Superior temporal gyrus (tissue), 1 donor: ENCODE results near the gene CA12.
"Not testable (repeated sequence)": the region's sequence is repeated elsewhere in the genome, so short reads cannot be mapped to it uniquely, and the experiment has no call there.

Experiments
- DNase-seq: peaks from one replicate; pipeline ENCODE4 v3.0.0-alpha.2; 2016; ENCODE audit errors: extremely low spot score

Gene CA12

DNA sequence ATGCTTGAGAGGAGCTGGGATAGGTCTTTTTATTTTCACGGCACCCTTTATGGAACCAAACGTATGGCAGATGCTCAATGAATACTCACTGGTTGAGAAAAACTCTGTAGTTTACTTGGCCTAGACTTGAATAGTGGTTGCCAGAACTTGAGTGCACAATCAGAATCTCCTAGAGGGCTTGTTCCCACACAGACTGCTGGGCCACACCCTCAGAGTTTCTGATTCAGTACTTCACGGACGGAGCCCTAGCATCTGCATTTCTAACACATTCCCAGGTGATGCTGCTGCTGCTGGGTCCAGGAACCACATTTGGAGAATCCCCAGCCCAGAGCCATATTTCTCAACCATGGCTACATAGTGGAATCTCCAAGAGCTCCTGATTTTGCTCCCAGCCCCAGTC is 24.6 kb downstream of the CA12 start:
- DNase-seq = no peak

DNA sequence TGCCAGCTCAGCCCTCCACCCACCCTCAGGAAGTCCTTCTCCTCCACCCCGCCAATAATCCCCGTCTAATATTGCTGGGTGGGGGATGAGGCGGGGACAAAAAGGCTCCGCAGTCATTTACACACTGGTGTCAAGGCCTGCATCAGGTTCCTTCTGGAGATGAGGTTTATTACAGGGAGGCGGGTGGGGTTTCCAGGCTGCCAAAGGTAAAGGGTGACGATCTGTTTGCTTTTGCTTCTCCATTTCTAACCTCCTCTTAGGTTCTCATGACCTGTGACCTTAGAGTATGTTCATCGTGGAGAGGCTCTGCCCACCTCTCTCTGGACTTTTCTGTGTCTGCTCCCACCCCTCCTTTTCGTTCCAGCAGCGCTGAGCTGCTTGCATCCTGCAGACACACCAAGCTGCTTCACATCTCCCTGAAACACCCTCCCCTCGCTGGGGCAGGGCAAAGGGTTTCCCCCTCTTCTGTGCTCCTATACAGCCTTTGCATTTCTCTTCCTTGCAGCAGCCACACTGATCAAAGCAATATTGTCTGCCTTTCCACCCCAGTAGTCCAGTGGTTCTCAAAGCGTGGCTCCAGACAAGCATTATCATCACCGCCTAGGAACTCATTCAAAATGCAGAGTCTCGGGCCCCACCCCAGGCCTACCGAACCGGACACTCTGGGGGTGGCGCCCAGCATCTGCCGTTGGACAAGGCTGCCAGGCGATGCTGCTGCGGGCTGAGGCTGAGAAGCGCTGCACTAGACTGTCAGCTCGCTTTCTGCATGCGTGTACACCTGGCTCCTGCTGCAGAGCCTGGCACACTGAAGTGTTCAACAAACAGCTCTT is 26.6 kb downstream of the CA12 start:
- no peak for DNase-seq

DNA sequence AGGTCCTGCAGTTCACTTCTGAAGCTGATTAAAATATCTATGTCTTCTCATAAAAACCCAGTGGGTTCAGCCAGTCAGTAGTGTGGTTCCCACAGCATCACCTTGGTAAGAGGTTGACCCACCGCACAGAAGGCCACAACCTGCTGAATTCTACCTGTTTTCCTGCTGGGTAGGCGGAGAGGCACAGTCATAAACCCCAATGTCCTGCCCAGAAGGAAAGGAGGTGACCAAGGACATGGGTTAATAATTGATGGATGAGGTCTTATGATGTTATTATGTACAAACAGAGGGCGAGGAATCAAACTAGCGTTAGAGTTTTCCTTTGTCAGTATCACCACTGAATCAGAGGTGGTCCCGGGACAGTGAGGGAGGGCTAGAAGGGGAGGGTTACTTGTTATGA is 27.8 kb downstream of the CA12 start:
- DNase-seq = no peak

DNA sequence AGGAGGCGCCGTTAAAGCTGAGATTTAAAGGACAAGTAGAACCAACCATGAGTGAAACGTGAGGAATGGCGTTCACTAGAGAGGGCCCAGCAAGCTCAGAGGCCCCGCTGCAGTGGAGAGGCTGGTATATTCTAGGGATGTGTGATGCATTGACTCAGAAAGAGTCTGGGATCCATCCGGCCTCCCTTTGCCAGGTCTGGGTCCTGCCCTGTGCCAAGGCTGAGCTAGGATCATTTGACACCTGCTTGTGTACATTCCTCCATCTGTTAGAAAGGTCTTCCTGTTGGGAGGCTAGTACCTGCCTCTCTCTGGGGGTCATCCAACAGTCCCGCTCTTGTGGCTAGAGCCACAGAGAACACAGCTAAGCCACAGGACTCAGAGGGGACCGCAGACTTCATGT is 28.4 kb downstream of the CA12 start:
- no peak for DNase-seq

DNA sequence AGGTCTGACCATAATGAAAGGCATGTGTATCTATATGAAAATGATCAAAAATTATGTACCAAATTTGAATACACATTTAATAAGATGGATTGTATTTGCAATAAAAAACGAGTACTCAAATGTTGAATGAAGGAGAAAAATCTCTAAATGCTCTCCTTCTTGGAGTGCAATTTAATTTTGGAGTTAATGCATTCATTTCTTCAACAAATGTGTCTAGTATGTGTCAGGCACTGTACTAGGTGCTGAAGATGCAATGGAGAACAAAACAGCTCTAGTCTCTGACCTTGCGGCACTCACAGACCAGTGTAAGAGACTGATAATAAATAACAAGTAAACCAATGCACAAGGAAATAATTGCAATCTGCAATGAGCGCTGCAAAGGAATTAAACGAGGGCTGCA is 28.8 kb downstream of the CA12 start:
- no peak for DNase-seq

DNA sequence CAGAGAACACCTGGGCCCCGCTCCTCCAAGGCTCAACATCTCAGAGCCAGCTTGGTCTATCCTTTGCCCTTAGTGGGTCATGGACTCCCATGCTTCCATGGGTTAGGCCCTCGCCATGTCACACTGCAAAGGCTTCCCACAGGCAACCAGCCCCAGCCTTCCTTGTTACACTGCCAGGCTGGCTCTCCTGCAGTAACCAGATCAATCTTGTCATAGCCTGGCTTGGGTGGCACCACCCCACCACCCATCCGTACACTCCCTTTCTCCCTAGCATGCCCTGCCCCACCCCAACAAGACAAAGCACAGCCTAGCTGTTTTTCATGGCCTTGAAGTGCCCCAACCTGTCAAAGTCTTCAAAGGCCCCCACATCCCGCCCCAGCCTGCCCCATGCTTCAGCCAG is 30.5 kb downstream of the CA12 start:
- DNase-seq = no peak

DNA sequence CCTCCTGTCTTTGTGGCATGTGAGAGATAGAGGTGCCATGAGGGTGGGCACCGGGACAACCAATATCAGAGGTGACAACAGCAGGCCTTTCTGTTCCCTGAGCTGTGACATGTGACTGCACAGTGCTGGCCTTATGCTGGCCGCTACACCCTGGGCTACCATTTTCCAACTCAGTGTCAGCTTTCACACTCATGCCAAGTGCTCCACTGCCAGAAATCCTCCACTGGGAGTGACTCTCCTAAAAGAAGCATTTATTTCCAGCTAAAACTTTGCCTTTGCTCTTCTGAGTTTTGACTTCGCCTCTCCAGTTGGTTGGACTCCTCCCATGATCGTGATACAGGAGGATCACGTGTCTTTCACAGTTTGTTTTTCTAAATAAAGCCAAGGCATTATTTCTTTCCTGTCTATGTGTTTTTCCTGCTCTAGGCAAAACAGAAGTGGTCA is 31.4 kb downstream of the CA12 start:
- no peak for DNase-seq

DNA sequence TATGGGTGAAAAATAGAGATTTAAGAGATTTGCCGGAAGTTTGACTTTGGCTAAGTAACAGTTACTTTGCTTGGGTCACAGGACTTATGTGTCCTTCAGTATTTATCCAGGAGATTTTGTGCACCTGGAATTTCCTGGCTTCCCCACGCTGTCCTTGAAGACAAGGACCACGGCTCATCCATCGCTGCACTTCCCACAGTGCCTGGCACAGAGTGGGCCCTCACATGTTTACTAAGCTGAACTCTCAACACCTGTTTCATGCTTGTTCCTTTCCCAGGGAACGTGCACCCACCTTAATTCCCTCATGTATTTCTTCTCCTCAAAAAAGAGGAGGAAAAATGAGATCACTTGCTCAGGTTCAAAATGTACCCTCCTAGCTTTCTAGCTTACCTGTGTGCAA is 32.0 kb downstream of the CA12 start:
- no peak for DNase-seq

DNA sequence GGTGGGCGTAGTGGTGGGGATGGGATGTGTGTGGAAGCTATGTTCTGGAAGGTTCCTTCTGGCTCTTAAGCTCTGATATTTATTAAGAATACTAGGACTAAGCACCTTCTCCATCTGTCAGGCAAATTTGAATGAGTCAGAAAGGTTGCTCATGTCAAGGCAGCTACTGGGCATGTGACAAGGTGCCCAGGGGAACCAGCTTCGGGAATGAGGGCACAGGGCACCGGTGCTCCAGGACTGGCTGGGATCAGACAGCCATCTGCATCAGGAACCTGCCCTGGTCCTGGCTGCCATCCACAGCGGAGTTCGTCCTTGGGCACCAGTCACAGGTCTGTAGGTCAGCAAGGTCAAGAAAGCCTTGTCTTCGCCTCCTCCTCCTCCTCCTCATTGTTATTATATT is 32.5 kb downstream of the CA12 start:
- DNase-seq = no peak

DNA sequence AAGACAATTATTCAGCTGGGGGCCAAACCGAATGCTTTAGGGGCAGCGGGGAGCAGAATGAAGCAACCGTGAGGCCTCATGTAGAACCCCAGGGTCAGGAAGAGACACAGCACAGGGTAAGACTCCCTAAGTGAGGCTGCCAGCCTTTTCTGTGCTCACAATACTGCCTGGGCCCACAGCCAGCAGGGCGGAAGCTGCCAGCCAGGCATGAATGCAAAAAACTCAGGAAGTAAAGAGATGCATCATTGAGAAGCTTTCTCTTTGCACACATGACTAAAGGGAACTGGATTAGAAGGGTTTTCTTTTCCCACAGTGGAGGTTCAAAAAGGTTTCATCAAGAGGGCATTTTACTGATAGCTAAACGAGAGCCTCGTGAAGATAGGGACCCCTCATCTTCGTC is 33.3 kb downstream of the CA12 start:
- DNase-seq = peak; percentile 67

DNA sequence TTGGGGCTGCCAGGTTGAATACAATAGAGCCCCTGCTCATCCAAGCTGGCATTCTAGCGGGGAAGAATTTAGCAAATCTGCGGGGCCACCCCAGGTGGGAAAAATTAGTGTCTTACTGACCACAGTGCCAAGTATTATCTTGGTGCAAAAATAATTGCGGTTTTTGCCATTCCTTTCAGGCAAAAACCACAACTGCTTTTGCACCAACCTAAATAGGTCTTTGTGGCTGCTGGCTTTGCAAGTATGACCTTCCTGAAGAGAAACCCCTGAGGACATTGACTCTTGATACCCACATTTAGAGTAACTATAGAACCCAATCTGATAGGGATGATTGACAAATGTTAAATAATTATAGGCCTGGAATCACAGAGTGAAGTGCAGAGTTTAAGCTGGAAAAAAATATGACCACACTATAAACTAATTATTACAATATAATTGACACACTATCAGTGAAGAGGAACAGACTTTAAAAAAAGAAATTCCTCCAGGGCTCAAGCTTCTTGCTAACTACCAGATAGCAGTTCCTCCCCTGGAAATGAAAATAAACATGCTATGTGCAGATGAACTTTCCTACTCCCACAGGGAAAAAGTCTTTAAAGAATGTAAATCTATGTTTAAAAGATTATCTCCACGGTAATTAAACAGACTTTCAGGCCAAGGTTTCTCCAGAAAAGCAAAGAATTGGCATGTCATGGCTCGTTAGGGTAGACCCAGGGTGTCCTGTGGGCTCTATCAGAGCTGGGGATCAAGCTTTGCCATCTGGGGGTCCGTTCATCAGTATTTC is 34.4 kb downstream of the CA12 start:
- DNase-seq = no peak

DNA sequence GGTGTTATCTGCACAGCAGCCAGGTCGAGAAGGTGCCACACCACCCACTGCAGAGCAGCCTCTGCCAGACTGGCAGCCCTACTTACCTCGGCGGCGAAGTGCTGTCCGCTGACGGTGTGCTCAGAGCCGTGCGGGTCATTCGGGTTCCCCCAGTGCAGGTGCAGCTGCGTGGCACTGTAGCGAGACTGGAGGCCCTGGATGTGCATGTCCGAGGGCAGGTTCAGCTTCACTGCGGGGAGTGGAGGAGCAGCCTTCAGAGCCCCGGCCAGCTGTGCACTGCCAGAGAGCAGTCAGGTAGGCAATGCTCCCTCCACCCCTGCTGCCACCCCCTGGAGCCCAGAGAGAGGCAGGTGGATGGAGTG is 36.3 kb downstream of the CA12 start:
- DNase-seq = no peak

DNA sequence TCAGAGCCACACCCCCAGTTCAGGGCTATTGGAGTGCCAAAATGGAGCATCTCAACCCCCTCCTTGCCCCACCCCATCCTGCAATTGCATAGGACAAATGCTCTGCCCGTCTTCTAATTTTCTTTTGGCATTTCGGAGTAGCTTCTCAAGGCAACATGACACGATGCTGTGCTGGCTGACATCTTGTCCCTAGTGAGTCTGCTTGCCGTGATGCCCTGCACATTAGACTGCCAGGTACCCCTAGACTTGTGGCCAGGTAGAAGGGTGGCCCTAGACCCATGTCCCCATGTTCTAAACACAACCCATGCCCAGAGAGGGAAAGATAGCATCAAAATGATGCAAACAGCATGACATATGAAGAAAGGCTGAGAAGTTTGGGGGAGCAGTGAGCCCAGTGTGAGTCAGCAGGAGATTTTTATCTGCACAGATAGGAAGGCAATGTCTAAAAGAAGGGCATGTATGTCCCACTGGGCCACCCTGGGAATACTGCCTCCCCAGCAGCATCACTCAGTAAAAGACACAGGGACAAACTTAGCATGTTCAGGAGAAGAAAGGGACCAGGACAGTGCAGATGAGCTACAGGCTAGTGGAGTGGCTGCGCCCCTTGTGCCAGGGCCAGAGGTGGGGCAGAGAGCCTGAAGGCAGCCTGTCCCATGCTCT is 36.8 kb downstream of the CA12 start:
- no peak for DNase-seq

DNA sequence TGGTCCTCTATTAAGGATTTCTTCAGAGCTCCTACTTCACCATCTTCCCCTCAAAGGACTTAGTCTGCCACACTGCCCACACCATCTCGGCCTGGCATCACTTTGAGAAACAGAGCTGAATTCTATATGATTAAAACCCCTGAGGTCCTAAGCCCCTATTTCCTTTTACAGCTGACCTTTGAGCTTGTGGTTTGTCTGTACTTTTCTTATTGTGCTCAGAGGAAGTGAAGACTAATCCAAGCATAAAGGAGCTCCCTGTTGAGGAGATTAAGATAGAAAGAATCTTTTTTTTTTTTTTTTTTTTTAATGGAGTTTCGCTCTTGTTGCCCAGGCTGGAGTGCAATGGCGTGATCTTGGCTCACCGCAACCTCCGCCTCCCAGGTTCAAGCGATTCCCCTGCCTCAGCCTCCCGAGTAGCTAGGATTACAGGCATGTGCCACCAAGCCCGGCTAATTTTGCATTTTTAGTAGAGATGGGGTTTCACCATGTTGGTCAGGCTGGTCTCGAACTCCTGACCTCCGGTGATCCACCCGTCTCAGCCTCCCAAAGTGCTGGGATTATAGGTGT is 38.6 kb downstream of the CA12 start:
- DNase-seq = not testable (repeated sequence)

DNA sequence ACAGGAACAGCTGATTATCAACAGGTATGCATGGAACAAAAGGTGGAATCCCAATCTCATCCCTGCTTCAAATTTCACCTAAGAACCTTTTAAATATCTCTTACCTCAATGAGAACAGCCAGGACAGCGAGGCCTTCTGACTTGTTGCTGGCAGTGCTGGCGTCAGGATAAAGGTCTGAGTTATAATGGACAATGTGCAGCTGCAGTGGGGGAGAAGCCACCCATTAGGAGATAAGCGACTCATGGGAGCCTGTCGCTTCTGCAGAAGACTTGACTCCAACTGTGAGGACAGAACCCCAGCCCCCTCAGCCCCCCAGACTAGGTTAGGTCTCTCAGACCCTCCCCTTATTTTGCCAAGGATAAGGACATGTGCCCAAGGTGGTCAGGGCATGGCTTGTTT is 39.7 kb downstream of the CA12 start:
- no peak for DNase-seq

DNA sequence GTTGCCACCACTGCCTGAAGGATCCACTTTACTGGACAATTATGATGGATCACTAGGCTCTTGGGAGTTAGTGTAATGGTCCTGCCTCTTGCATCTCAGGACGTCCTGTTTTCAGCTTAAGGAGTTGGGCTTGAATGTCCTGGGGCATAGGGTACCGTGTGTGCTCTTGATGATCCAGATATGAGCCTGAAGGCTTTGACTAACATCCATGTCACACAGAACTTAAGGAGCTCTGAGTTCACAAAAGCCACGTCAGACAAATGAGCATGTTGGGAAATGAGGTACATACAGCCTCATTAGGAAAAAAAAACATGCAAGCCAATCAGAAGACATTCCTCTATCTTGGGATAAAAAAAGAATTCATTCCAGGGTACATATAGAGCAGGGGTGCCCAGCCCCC is 40.8 kb downstream of the CA12 start:
- DNase-seq = no peak

DNA sequence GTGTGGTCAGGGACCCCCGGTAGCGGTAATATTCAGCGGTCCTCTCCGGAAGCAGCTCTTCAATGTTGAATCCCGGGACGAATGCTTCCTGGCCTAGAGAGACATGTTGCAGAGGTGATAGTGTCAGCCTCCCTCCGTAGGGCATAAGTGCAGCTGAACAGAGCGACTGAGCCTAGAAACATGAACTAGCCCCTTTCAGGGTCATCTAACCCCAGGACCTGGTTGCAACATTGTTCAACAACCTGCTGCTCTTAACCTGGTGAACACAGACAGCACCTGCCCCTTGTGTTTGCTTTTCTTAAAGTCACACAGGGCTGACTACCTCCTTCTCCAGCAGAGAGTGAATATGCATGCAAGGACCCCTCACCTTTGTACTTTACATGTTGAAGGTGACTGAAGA is 41.3 kb downstream of the CA12 start:
- no peak for DNase-seq

DNA sequence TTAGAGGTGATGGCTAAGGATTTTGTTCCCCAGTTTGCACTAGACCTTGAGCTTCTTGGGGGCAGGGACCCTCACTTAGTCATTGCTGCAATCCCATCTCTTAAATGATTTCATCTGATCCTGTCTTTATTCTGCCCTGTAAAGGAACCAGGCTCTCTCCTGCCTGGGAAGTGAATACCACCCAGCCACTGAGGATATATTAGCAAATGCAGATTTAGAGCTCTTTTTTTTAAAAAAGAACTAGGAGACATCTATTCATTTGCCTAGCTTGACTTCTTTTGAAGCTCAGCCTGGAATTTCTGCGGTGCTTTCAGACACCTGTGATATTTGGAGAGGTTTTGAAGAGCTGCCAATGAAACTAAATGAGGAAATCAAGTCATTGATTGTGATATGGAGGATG is 41.8 kb downstream of the CA12 start:
- DNase-seq = no peak

DNA sequence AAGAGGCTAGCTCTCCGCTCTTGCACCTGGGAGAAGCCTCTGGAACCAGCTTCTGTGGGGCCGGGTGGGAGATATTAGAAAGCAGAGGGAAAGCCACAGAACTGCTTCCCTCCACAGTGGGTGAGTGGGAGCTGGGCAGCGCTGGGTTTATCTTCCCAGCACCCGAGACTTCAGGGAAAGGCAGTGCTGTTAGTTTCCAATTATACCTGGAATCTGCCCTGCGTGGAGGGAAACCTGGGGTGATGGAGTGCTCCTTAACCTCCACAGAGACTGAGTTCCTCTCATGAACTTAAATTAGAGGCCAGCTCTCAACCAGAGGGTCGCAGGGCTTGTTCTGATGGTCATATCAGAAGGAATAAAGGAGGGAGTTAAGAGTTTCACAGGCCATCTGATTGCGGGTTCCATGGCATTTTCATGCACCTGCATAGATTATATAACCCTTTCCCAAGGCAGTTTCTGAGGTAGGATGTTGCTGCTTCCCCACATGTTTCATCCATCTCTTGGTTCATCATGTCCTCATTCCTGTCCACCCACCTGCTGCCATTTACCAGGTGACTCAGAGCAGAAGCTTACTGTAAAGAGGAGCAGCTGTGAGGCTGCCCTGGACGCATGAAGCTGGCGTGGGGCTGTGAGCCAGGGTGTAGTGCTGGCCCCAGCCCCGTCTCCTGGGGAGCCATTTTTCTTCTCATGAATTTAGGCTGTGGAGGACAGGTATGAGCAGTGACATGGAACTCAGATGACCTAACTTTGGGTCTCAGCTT is 42.5 kb downstream of the CA12 start:
- no peak for DNase-seq

DNA sequence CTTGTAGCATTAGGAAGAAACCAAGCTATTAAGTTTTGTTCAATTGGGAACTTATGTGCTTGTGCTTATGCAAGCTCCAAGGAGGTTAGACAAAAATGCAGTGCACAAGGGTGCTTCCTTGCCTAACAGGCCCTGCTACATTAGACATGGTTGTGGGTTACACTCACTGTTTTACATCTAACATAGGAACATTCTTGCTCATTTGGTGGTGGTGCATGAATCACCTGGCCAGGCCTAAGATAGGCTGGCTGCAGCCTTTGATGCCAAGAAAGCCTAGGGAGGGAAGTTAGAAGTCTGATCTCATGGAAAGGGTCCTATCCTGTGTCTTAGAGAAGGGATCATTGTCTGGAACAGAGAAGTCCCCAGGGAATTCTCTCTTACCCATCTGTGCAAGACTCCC is 43.5 kb downstream of the CA12 start:
- DNase-seq = no peak

DNA sequence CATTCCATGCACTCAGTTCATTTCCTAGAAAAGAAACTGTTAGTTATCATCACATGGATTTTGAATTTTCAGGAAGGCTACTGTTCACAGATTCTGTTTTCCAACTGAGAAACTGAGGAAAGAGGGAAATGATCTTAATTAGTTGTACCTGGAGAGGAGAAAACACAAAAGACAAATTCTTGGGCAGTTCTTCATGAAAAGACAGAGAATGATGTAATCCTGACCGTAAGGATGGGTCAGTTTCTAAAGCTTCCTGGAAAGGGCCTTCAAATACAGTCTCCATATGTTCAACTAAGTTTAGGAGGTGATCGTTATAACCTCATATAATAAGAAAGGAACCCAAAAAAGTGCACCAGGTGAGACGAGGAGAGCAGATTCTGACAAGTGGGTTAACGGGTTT is 44.6 kb downstream of the CA12 start:
- no peak for DNase-seq
